MM.1S (cell line): Measurements from ENCODE around the gene CPLX3.

Experiments used
- EZH2phosphoT487 ChIP-seq: fragments of 300-600 bp; sonication (generic); IDR thresholded peaks from 2 replicates; pipeline ENCODE4 v1.6.1; 2018; ENCODE audit warnings: antibody characterized with exemption, low read length
- TF ChIP-seq, protein P1 (sequence below): fragments of 300-600 bp; sonication (generic); IDR thresholded peaks from 2 replicates; pipeline ENCODE4 v1.5.1; 2016; ENCODE audit warnings: antibody characterized with exemption, low read length, mixed read lengths

DNA sequence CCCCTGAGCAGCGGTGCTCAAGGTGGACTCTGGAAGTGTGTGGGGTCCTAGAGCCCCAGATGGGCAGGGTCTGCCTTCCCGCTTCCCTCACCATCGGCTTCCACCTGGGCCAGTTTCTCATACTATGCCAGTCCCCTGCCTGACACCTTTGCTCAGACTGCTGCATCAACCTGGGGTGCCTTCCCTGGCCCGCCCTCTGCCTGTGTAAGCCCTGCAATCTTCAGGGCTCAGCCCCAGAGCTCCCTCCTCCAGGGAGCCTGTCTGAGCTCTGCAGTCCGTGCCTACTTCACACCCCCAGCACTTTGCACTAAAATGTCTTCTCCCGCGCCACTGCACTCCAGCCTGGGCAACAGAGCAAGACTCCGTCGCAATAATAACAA, 31.5 kb upstream of the CPLX3 start:
- TF ChIP-seq, protein P1, sequence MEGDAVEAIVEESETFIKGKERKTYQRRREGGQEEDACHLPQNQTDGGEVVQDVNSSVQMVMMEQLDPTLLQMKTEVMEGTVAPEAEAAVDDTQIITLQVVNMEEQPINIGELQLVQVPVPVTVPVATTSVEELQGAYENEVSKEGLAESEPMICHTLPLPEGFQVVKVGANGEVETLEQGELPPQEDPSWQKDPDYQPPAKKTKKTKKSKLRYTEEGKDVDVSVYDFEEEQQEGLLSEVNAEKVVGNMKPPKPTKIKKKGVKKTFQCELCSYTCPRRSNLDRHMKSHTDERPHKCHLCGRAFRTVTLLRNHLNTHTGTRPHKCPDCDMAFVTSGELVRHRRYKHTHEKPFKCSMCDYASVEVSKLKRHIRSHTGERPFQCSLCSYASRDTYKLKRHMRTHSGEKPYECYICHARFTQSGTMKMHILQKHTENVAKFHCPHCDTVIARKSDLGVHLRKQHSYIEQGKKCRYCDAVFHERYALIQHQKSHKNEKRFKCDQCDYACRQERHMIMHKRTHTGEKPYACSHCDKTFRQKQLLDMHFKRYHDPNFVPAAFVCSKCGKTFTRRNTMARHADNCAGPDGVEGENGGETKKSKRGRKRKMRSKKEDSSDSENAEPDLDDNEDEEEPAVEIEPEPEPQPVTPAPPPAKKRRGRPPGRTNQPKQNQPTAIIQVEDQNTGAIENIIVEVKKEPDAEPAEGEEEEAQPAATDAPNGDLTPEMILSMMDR, result no peak
- no peak for TF ChIP-seq EZH2phosphoT487
